ENCODE results near the gene ADPRH.

GRCh38 chr3:119585856-119586570, 6.7 kb downstream of the ADPRH start:
- TF ChIP-seq ZNF274 (IDR thresholded peaks at IDR 0.05; ENCODE audit: insufficient read depth, insufficient read length), result no peak
- TF ChIP-seq, protein P1, sequence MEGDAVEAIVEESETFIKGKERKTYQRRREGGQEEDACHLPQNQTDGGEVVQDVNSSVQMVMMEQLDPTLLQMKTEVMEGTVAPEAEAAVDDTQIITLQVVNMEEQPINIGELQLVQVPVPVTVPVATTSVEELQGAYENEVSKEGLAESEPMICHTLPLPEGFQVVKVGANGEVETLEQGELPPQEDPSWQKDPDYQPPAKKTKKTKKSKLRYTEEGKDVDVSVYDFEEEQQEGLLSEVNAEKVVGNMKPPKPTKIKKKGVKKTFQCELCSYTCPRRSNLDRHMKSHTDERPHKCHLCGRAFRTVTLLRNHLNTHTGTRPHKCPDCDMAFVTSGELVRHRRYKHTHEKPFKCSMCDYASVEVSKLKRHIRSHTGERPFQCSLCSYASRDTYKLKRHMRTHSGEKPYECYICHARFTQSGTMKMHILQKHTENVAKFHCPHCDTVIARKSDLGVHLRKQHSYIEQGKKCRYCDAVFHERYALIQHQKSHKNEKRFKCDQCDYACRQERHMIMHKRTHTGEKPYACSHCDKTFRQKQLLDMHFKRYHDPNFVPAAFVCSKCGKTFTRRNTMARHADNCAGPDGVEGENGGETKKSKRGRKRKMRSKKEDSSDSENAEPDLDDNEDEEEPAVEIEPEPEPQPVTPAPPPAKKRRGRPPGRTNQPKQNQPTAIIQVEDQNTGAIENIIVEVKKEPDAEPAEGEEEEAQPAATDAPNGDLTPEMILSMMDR (IDR thresholded peaks at IDR 0.05 in 2 of 3, conservative IDR thresholded peaks at IDR 0.05 in 1 of 3; ENCODE audit: control insufficient read depth in 2 of 3, extremely low read depth in 1 of 3, insufficient read depth in 1 of 3, low read depth in 3 of 3, low read length in 3 of 3), result no peak
- no peak for TF ChIP-seq POLR2A (IDR thresholded peaks at IDR 0.05; ENCODE audit: low read depth, low read length)
- TF ChIP-seq, protein P2, sequence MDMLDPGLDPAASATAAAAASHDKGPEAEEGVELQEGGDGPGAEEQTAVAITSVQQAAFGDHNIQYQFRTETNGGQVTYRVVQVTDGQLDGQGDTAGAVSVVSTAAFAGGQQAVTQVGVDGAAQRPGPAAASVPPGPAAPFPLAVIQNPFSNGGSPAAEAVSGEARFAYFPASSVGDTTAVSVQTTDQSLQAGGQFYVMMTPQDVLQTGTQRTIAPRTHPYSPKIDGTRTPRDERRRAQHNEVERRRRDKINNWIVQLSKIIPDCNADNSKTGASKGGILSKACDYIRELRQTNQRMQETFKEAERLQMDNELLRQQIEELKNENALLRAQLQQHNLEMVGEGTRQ (IDR thresholded peaks at IDR 0.05; ENCODE audit: borderline replicate concordance, low read depth, low read length), result no peak
- TF ChIP-seq, protein P3, sequence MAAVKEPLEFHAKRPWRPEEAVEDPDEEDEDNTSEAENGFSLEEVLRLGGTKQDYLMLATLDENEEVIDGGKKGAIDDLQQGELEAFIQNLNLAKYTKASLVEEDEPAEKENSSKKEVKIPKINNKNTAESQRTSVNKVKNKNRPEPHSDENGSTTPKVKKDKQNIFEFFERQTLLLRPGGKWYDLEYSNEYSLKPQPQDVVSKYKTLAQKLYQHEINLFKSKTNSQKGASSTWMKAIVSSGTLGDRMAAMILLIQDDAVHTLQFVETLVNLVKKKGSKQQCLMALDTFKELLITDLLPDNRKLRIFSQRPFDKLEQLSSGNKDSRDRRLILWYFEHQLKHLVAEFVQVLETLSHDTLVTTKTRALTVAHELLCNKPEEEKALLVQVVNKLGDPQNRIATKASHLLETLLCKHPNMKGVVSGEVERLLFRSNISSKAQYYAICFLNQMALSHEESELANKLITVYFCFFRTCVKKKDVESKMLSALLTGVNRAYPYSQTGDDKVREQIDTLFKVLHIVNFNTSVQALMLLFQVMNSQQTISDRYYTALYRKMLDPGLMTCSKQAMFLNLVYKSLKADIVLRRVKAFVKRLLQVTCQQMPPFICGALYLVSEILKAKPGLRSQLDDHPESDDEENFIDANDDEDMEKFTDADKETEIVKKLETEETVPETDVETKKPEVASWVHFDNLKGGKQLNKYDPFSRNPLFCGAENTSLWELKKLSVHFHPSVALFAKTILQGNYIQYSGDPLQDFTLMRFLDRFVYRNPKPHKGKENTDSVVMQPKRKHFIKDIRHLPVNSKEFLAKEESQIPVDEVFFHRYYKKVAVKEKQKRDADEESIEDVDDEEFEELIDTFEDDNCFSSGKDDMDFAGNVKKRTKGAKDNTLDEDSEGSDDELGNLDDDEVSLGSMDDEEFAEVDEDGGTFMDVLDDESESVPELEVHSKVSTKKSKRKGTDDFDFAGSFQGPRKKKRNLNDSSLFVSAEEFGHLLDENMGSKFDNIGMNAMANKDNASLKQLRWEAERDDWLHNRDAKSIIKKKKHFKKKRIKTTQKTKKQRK (IDR thresholded peaks at IDR 0.05; ENCODE audit: low read depth, low read length), result no peak
- TF ChIP-seq TAF1 (IDR thresholded peaks at IDR 0.05; ENCODE audit: borderline replicate concordance, low read depth, low read length), result no peak
- no peak for TF ChIP-seq JUND (IDR thresholded peaks at IDR 0.05; ENCODE audit: low read depth, low read length)
- TF ChIP-seq POLR2AphosphoS5 (IDR thresholded peaks at IDR 0.05; ENCODE audit: low read length), result no peak
- TF ChIP-seq BCL11A (IDR thresholded peaks at IDR 0.05; ENCODE audit: low read depth, low read length), result no peak
- no peak for TF ChIP-seq MTA3 (IDR thresholded peaks at IDR 0.05; ENCODE audit: borderline replicate concordance, low read length)
- TF ChIP-seq CUX1 (IDR thresholded peaks at IDR 0.05; ENCODE audit: insufficient replicate concordance, low read depth, low read length), result no peak
- TF ChIP-seq FOXK2 (IDR thresholded peaks at IDR 0.05), result no peak
- TF ChIP-seq EP300 (IDR thresholded peaks at IDR 0.05; ENCODE audit: borderline replicate concordance in 1 of 2, control insufficient read depth in 1 of 2, low read depth in 2 of 2, low read length in 2 of 2), result no peak
